B cell (primary cell): ENCODE data around the gene TCIRG1. TPM values are rescaled to one million over a fixed set of nuclear protein-coding genes. Genes with fewer than 3 reads are reported as not detected.

ENCODE experiments used
- ATAC-seq: fragments of 200-7000 bp; cut with Tn5 transposase; one replicate; pipeline ENCODE4 v1.10.0; 2021; ENCODE audit warnings: low read depth, mild to moderate bottlenecking, moderate number of reproducible peaks, moderate library complexity
- CTCF ChIA-PET: fragments of 350-600 bp; sonication (Branson Sonifier 250); formaldehyde crosslinking; loops from one replicate; lab custom pipeline; 2021; ENCODE audit warnings: antibody characterized with exemption, inconsistent platforms; lab: Charles Lee
- POLR2A ChIA-PET: fragments of 350-600 bp; sonication (Branson Sonifier 250); formaldehyde crosslinking; loops from one replicate; lab custom pipeline; 2021; ENCODE audit warnings: antibody characterized with exemption; lab: Charles Lee
- DNase-seq: peaks from one replicate; pipeline ENCODE4 v3.0.0; 2013
- H2AFZ ChIP-seq: 2 replicates; pipeline ENCODE4 v1.6.1; 2012; ENCODE audit warnings: mild to moderate bottlenecking, low read depth, low read length; ENCODE audit not compliant: insufficient read depth, poor library complexity, severe bottlenecking
- H3K27ac ChIP-seq, 2 donors: 1 replicate in 1 of 2; 2 replicates in 1 of 2; pipeline ENCODE4 v1.5.1; 2012 to 2013; ENCODE audit warnings: low read length in 2 of 2, mild to moderate bottlenecking in 2 of 2, moderate library complexity in 1 of 2
- H3K27me3 ChIP-seq, 4 experiments: fragments of 200-600 bp in 1 of 4; sonication (generic) in 1 of 4; replicated peaks in 1 of 4; 1 replicate in 2 of 4; 2 replicates in 2 of 4; pipeline versions ENCODE4 v1.6.1 to v1.7.0; 2013 to 2016; ENCODE audit warnings: low read length in 3 of 4, mild to moderate bottlenecking in 2 of 4, mixed read lengths in 1 of 4, moderate library complexity in 1 of 4; ENCODE audit not compliant: insufficient read depth in 4 of 4, control insufficient read depth in 3 of 4; ENCODE audit errors: control extremely low read depth in 1 of 4
- H3K36me3 ChIP-seq, 2 experiments: replicated peaks in 1 of 2; 1 replicate in 1 of 2; 2 replicates in 1 of 2; pipeline versions ENCODE4 v1.6.1 to v1.7.1; 2013; ENCODE audit warnings: low read length in 1 of 2; ENCODE audit not compliant: insufficient read depth in 2 of 2, control insufficient read depth in 1 of 2; ENCODE audit errors: control extremely low read depth in 1 of 2, extremely low read depth in 1 of 2
- H3K4me1 ChIP-seq, 2 donors: fragments of 200-600 bp in 1 of 2; sonication (generic) in 1 of 2; 1 replicate in 1 of 2; 2 replicates in 1 of 2; pipeline versions ENCODE4 v1.5.1 to v1.6.1; 2013 to 2017; ENCODE audit warnings: low read length in 2 of 2; ENCODE audit not compliant: control insufficient read depth in 2 of 2, insufficient read depth in 2 of 2
- H3K4me2 ChIP-seq: replicated peaks from 2 replicates; pipeline ENCODE3; 2012; ENCODE audit warnings: mild to moderate bottlenecking, low read depth, low read length; ENCODE audit not compliant: poor library complexity, severe bottlenecking
- H3K4me3 ChIP-seq, 5 experiments: fragments of 200-600 bp in 1 of 5; sonication (generic) in 1 of 5; 1 replicate in 3 of 5; 2 replicates in 2 of 5; pipeline versions ENCODE4 v1.5.1 to v1.7.0; 2011 to 2016; ENCODE audit warnings: low read length in 4 of 5, mild to moderate bottlenecking in 4 of 5, low read depth in 2 of 5, control low read depth in 1 of 5, moderate library complexity in 1 of 5; ENCODE audit not compliant: insufficient read depth in 1 of 5; ENCODE audit errors: control extremely low read depth in 1 of 5, extremely low read depth in 1 of 5
- H3K79me2 ChIP-seq: fragments of 200-600 bp; sonication (generic); one replicate; pipeline ENCODE4 v1.6.0; 2016; ENCODE audit warnings: low read length; ENCODE audit not compliant: control insufficient read depth, insufficient read depth
- H3K9ac ChIP-seq: fragments of 200-600 bp; sonication (generic); 2 replicates; pipeline ENCODE4 v1.6.1; 2017; ENCODE audit warnings: mild to moderate bottlenecking, low read length, moderate library complexity
- H3K9me3 ChIP-seq, 3 donors: one replicate each; pipeline versions ENCODE4 v1.6.1 to v1.7.1; 2013; ENCODE audit warnings: low read length in 2 of 3; ENCODE audit not compliant: control insufficient read depth in 2 of 3, insufficient read depth in 1 of 3; ENCODE audit errors: control extremely low read depth in 1 of 3
- H4K20me1 ChIP-seq: 2 replicates; pipeline ENCODE4 v1.6.0; 2012; ENCODE audit warnings: mild to moderate bottlenecking, low read length; ENCODE audit not compliant: insufficient read depth, control insufficient read depth, poor library complexity, severe bottlenecking
- H3K27ac Mint-ChIP-seq: one replicate; pipeline ENCODE4 v1.8.0; 2021; ENCODE audit warnings: mixed read lengths
- H3K27me3 Mint-ChIP-seq: one replicate; pipeline ENCODE4 v1.8.0; 2021; ENCODE audit warnings: mixed read lengths
- H3K4me1 Mint-ChIP-seq: one replicate; pipeline ENCODE4 v1.8.0; 2021; ENCODE audit warnings: mixed read lengths
- H3K4me3 Mint-ChIP-seq: one replicate; pipeline ENCODE4 v1.8.0; 2021; ENCODE audit warnings: mixed read lengths
- H3K9me3 Mint-ChIP-seq: one replicate; pipeline ENCODE4 v1.8.0; 2022; ENCODE audit warnings: mixed read lengths; ENCODE audit not compliant: insufficient read depth
- EZH2 ChIP-seq: IDR thresholded peaks from 2 replicates; pipeline ENCODE4 v1.6.1; 2012; ENCODE audit warnings: borderline replicate concordance, low read depth, mild to moderate bottlenecking, moderate library complexity, low read length; ENCODE audit not compliant: insufficient read depth, poor library complexity, severe bottlenecking
- WGBS: methylation state at CpG from one replicate; pipeline ENCODE4 v1.1.5; 2013; ENCODE audit warnings: missing lambda C conversion rate; ENCODE audit not compliant: insufficient coverage; 5-methylcytosine and 5-hydroxymethylcytosine counted together
- intact Hi-C: fragments of 100-400 bp; cut with micrococcal nuclease; formaldehyde crosslinking; loops from one replicate; pipeline ENCODE4 v1.10.0; 2022
- polyA plus RNA-seq: library from polyadenylated mRNA; depleted of rRNA; stranded (reverse); fragments of >200 nt; gene quantifications from 2 replicates; pipeline ENCODE4 v1.2.3, GENCODE V29; 2012
- total RNA-seq, 2 donors: library from RNA; stranded (reverse); fragments of 120-200 nt in 1 of 2; gene quantifications; 1 replicate in 1 of 2; 2 replicates in 1 of 2; pipeline versions ENCODE4 v1.2.3 to v1.2.4, GENCODE V29; 2013 to 2022
- TF ChIP-seq, protein P1 (sequence below): fragments of 200-600 bp; IDR thresholded peaks from one replicate; pipeline ENCODE4 v1.8.0; 2022; ENCODE audit warnings: antibody characterized with exemption, mild to moderate bottlenecking

TCIRG1 gene
- total and polyA plus RNA-seq, 2 donors (not counting 1 experiment from before 2014, with no cell fraction given) = 305 to 725 TPM

DNA sequence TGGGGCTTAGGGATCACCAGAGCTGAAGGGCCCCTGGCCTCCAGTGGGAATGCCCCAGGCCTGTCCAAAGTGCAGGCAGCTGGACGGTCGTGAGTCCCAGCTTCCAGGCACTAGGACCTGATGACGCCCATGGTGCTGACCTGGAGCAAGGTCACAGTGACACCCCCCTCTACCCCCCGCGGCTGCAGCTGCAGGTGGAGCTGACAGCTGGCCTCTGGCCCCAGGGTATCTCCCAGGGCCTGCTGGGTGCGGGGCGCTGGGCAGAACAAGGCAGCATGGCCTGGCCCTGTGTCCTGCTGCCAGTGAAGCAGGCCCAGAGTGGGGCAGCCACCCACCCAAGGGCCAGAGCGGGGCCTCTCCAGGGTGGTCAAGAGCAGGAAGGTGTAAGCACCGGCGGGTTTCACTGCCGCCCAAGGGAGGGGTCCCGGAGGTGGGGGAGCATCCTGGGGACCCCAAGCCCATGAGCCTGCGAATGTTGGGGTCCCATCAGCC is 553 bp upstream of the TCIRG1 start:
- Mint-ChIP-seq H3K27me3 (no peaks in the 10 kb centered on the region), H3K9me3 (no peaks in the 10 kb centered on the region), H3K4me1 (peaks cover 30% of the 10 kb centered on the region), H3K27ac (peak overlapping the region; percentile 46), H3K4me3 (peak overlapping the region; percentile 89)
- peak overlapping the region; percentile 81 for H2AFZ ChIP-seq
- H3K9me3 ChIP-seq = no peaks in the 10 kb centered on the region
- ATAC-seq = no peak
- POLR2A ChIA-PET = interaction anchor here (0.7 to 2.6 kb wide), 3 partner anchors 8 to 235 kb away, joined by 3 to 15 read pairs (median 6); partner anchors contain the start of gene NDUFS8
- H3K9ac ChIP-seq = peak overlapping the region; percentile 77
- CTCF ChIA-PET = interaction anchor here (0.9 to 1.4 kb wide), 3 partner anchors 8 to 171 kb away, joined by 3 to 4 read pairs (median 3); partner anchors contain the start of gene NDUFS8
- H3K36me3 ChIP-seq = peaks cover 0 to 20% of the 10 kb centered on the region in 2 experiments
- H3K4me3 ChIP-seq = peak overlapping the region in 4 of 5 experiments; percentile 61 to 86 (median 74)
- peak overlapping the region; percentile 47 to 83 for H3K27ac ChIP-seq
- H3K79me2 ChIP-seq = peaks cover 33% of the 10 kb centered on the region
- TF ChIP-seq, protein P1, sequence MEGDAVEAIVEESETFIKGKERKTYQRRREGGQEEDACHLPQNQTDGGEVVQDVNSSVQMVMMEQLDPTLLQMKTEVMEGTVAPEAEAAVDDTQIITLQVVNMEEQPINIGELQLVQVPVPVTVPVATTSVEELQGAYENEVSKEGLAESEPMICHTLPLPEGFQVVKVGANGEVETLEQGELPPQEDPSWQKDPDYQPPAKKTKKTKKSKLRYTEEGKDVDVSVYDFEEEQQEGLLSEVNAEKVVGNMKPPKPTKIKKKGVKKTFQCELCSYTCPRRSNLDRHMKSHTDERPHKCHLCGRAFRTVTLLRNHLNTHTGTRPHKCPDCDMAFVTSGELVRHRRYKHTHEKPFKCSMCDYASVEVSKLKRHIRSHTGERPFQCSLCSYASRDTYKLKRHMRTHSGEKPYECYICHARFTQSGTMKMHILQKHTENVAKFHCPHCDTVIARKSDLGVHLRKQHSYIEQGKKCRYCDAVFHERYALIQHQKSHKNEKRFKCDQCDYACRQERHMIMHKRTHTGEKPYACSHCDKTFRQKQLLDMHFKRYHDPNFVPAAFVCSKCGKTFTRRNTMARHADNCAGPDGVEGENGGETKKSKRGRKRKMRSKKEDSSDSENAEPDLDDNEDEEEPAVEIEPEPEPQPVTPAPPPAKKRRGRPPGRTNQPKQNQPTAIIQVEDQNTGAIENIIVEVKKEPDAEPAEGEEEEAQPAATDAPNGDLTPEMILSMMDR = no peak
- no peak for TF ChIP-seq EZH2
- H3K4me1 ChIP-seq = peaks cover 24 to 51% of the 10 kb centered on the region in 2 donors
- 70% methylated on average over 13 of the region's 13 CpGs for WGBS
- no peaks in the 10 kb centered on the region for H3K27me3 ChIP-seq
- no peak for DNase-seq
- intact Hi-C loops = loop anchor here (10.0 kb wide), 2 partner anchors 177 to 427 kb away; partner anchors contain the start of genes KMT5B and PPP6R3
- peak overlapping the region; percentile 99 for H3K4me2 ChIP-seq
- H4K20me1 ChIP-seq = peaks cover 23% of the 10 kb centered on the region
